BLaER1 (cell line): Measurements from ENCODE around the gene CA7.
A peak's percentile ranks its signal among the peaks of the same experiment; 100 is the strongest.

Experiments
- H3K27ac ChIP-seq: shearing (Covaris generic); formaldehyde crosslinking; 2 replicates; pipeline ENCODE4 v1.8.1; 2022
- H3K27me3 ChIP-seq: shearing (Covaris generic); formaldehyde crosslinking; 2 replicates; pipeline ENCODE4 v1.8.1; 2022
- H3K36me3 ChIP-seq: shearing (Covaris generic); formaldehyde crosslinking; 2 replicates; pipeline ENCODE4 v1.8.1; 2022
- H3K4me1 ChIP-seq: shearing (Covaris generic); formaldehyde crosslinking; 2 replicates; pipeline ENCODE4 v1.8.1; 2022
- H3K4me2 ChIP-seq: shearing (Covaris generic); formaldehyde crosslinking; 2 replicates; pipeline ENCODE4 v1.8.1; 2022
- H3K4me3 ChIP-seq: shearing (Covaris generic); formaldehyde crosslinking; 2 replicates; pipeline ENCODE4 v1.8.1; 2022
- H3K9ac ChIP-seq: shearing (Covaris generic); formaldehyde crosslinking; 2 replicates; pipeline ENCODE4 v1.8.1; 2022
- H3K9me3 ChIP-seq: shearing (Covaris generic); formaldehyde crosslinking; 2 replicates; pipeline ENCODE4 v1.8.1; 2022
- H4K20me1 ChIP-seq: shearing (Covaris generic); formaldehyde crosslinking; 2 replicates; pipeline ENCODE4 v1.8.1; 2022
- Cebpa-rat ChIP-seq: shearing (Covaris generic); IDR thresholded peaks from 2 replicates; pipeline ENCODE4 v1.8.1; 2022

Gene CA7

DNA sequence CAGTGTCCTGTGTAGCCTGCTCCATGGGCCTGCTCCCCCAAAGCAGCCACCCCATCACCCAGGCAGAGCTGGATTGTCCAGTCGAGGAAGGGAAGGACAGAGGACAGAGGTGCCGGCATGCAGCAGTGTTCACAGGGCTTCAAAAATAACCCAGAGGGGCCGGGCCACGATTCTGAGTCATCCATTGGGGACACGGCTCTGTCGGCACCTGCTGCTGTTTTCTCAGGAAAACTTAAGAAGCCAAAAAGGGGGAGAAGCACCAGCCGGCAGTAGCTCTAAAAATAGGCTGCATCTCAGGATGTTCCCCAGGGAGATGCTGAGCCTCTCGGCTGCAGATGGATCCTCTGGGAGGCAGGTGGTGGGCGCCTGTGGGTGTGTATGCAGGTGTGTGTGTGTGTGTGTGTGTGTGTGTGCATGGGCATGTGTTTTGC, 1.6 kb downstream of the CA7 start:
- H3K4me3 ChIP-seq: no peak overlapping the region
- H3K36me3 ChIP-seq: no peaks in the 10 kb centered on the region
- H3K4me2 ChIP-seq: peak overlapping the region; percentile 82
- H3K27me3 ChIP-seq: peaks cover 44% of the 10 kb centered on the region
- H3K4me1 ChIP-seq: peaks cover 48% of the 10 kb centered on the region
- no peak for TF ChIP-seq Cebpa-rat
- no peak overlapping the region for H3K27ac ChIP-seq
- no peak overlapping the region for H3K9ac ChIP-seq
- no peaks in the 10 kb centered on the region for H3K9me3 ChIP-seq
- no peaks in the 10 kb centered on the region for H4K20me1 ChIP-seq

DNA sequence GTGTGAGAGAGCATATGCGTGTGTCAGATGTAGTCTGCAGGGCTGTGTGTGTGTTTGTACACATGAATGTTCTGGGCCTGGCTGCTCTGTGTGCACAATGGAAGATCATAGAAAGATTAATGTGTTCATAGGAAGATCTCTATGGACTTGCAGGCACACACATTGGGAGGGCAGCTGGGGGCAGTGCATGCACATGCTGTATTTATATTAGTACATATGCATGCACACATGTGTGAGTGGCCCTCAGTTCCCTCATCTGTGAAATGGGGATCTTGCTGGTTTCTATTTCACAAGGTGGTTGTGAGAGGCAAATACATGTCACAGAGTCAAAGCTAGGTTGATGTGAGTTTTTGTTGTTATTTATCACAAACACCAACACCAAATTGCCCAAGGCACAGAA, 2.1 kb downstream of the CA7 start:
- H4K20me1 ChIP-seq: no peaks in the 10 kb centered on the region
- no peak overlapping the region for H3K9ac ChIP-seq
- H3K4me2 ChIP-seq: peak overlapping the region; percentile 82
- no peaks in the 10 kb centered on the region for H3K36me3 ChIP-seq
- no peak overlapping the region for H3K27ac ChIP-seq
- peaks cover 43% of the 10 kb centered on the region for H3K4me1 ChIP-seq
- H3K27me3 ChIP-seq: peaks cover 44% of the 10 kb centered on the region
- TF ChIP-seq Cebpa-rat: no peak
- no peaks in the 10 kb centered on the region for H3K9me3 ChIP-seq
- no peak overlapping the region for H3K4me3 ChIP-seq

- H3K36me3 ChIP-seq: no peaks in the 10 kb centered on the region
- H3K9me3 ChIP-seq: no peaks in the 10 kb centered on the region
- TF ChIP-seq Cebpa-rat: no peak
- no peak overlapping the region for H3K27ac ChIP-seq
- H3K27me3 ChIP-seq: peaks cover 44% of the 10 kb centered on the region
- peak overlapping the region; percentile 82 for H3K4me2 ChIP-seq
- no peak overlapping the region for H3K9ac ChIP-seq
- peaks cover 43% of the 10 kb centered on the region for H3K4me1 ChIP-seq
- H4K20me1 ChIP-seq: no peaks in the 10 kb centered on the region
- no peak overlapping the region for H3K4me3 ChIP-seq
These were observed 2.6 kb downstream of the CA7 start for GRCh38 chr16:66846831-66847230.

- no peak overlapping the region for H3K9ac ChIP-seq
- no peak for TF ChIP-seq Cebpa-rat
- H3K9me3 ChIP-seq: no peaks in the 10 kb centered on the region
- no peaks in the 10 kb centered on the region for H4K20me1 ChIP-seq
- peak overlapping the region; percentile 82 for H3K4me2 ChIP-seq
- no peak overlapping the region for H3K4me3 ChIP-seq
- peaks cover 43% of the 10 kb centered on the region for H3K4me1 ChIP-seq
- H3K27ac ChIP-seq: no peak overlapping the region
- peaks cover 41% of the 10 kb centered on the region for H3K27me3 ChIP-seq
- H3K36me3 ChIP-seq: no peaks in the 10 kb centered on the region
These were observed 3.4 kb downstream of the CA7 start for GRCh38 chr16:66847533-66848067.

GRCh38 chr16:66848172-66848571, 4.0 kb downstream of the CA7 start:
- Histone ChIP-seq H3K36me3 (no peaks in the 10 kb centered on the region), H4K20me1 (no peaks in the 10 kb centered on the region), H3K4me2 (peak overlapping the region; percentile 82; the same call in 1 of the 2 replicates), H3K4me3 (no peak overlapping the region), H3K9ac (no peak overlapping the region), H3K9me3 (no peaks in the 10 kb centered on the region), H3K27me3 (peaks cover 36% of the 10 kb centered on the region), H3K27ac (no peak overlapping the region), H3K4me1 (peaks cover 45% of the 10 kb centered on the region)
- no peak for TF ChIP-seq Cebpa-rat

- H3K9me3 ChIP-seq: no peaks in the 10 kb centered on the region
- no peak overlapping the region for H3K27ac ChIP-seq
- peaks cover 27% of the 10 kb centered on the region for H3K27me3 ChIP-seq
- no peaks in the 10 kb centered on the region for H3K36me3 ChIP-seq
- H3K4me1 ChIP-seq: peaks cover 48% of the 10 kb centered on the region
- no peak overlapping the region for H3K4me2 ChIP-seq
- H4K20me1 ChIP-seq: no peaks in the 10 kb centered on the region
- H3K4me3 ChIP-seq: no peak overlapping the region
- TF ChIP-seq Cebpa-rat: no peak
- H3K9ac ChIP-seq: no peak overlapping the region
These were observed 4.8 kb downstream of the CA7 start for GRCh38 chr16:66849021-66849420.

GRCh38 chr16:66849549-66849948, 5.3 kb downstream of the CA7 start:
- H3K36me3 ChIP-seq: no peaks in the 10 kb centered on the region
- no peak overlapping the region for H3K27ac ChIP-seq
- no peaks in the 10 kb centered on the region for H3K9me3 ChIP-seq
- peaks cover 44% of the 10 kb centered on the region for H3K4me1 ChIP-seq
- no peaks in the 10 kb centered on the region for H4K20me1 ChIP-seq
- peaks cover 22% of the 10 kb centered on the region for H3K27me3 ChIP-seq
- no peak for TF ChIP-seq Cebpa-rat
- no peak overlapping the region for H3K9ac ChIP-seq
- H3K4me3 ChIP-seq: no peak overlapping the region
- no peak overlapping the region for H3K4me2 ChIP-seq

- TF ChIP-seq Cebpa-rat: no peak
- peaks cover 15% of the 10 kb centered on the region for H3K27me3 ChIP-seq
- H4K20me1 ChIP-seq: no peaks in the 10 kb centered on the region
- H3K9me3 ChIP-seq: no peaks in the 10 kb centered on the region
- H3K4me3 ChIP-seq: no peak overlapping the region
- H3K27ac ChIP-seq: no peak overlapping the region
- H3K36me3 ChIP-seq: no peaks in the 10 kb centered on the region
- H3K9ac ChIP-seq: no peak overlapping the region
- H3K4me2 ChIP-seq: no peak overlapping the region
- peaks cover 36% of the 10 kb centered on the region for H3K4me1 ChIP-seq
These were observed 6.1 kb downstream of the CA7 start for GRCh38 chr16:66850115-66850815.

DNA sequence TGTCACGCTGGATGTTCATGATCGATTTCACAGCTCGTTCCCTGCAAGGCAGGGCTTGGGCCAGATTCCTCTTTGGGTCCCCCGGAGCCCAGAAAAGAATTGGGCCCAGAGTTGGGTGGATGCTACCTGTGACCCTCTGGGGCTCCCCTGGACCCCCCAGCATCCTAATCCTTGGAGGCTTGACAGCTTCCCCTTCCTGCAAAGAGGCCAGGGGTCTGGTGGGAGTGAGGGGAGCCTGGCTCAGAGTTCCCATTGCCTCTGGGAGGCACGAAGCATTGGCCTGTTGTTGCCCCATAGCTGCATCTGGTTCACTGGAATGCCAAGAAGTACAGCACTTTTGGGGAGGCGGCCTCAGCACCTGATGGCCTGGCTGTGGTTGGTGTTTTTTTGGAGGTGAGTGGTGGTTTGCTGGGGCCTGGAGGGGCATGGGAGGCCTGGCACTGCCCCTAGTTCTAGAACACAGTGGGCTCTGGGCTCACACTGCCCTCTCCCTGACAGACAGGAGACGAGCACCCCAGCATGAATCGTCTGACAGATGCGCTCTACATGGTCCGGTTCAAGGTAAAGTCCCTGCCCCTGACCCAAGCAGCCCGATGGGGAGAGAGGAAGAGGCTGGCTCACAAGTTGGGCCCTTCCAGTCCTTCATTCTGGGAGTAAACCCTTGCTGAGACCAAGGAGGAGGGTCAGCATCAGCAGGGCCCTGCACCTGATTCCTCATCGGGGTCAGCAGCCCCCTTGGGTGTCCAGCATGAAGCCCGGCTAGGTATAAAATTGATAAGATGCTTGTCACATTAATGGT, 7.2 kb downstream of the CA7 start:
- H3K9ac ChIP-seq: no peak overlapping the region
- H4K20me1 ChIP-seq: no peaks in the 10 kb centered on the region

More for the DNA sequence above, 7.2 kb downstream of the CA7 start:
- no peaks in the 10 kb centered on the region for H3K9me3 ChIP-seq
- no peak overlapping the region for H3K4me2 ChIP-seq
- peaks cover 25% of the 10 kb centered on the region for H3K4me1 ChIP-seq
- no peak for TF ChIP-seq Cebpa-rat
- H3K36me3 ChIP-seq: no peaks in the 10 kb centered on the region
- H3K27me3 ChIP-seq: peaks cover 4% of the 10 kb centered on the region; the same call in 1 of the 2 replicates
- no peak overlapping the region for H3K27ac ChIP-seq
- no peak overlapping the region for H3K4me3 ChIP-seq
